Endodermal cell (in vitro differentiated cells): Measurements from ENCODE around the gene BEND7. TPM values are rescaled to one million over a fixed set of nuclear protein-coding genes. Genes with fewer than 3 reads are reported as not detected.

Experiments
- DNase-seq: peaks from one replicate; pipeline ENCODE4 v3.0.0-alpha.2; 2017
- H3K27ac ChIP-seq: 2 replicates; pipeline ENCODE4 v1.5.1; 2013; ENCODE audit warnings: mild to moderate bottlenecking, low read depth, low read length, moderate library complexity
- H3K27me3 ChIP-seq: 2 replicates; pipeline ENCODE4 v1.6.1; 2013; ENCODE audit warnings: mild to moderate bottlenecking, low read length, moderate library complexity; ENCODE audit not compliant: insufficient read depth, control insufficient read depth, poor library complexity, severe bottlenecking
- H3K36me3 ChIP-seq: 2 replicates; pipeline ENCODE4 v1.7.0; 2013; ENCODE audit warnings: mild to moderate bottlenecking, low read length, moderate library complexity; ENCODE audit not compliant: control insufficient read depth, insufficient read depth
- H3K4me1 ChIP-seq: one replicate; pipeline ENCODE4 v1.7.0; 2013; ENCODE audit warnings: low read length; ENCODE audit not compliant: control insufficient read depth, insufficient read depth
- H3K4me3 ChIP-seq: 2 replicates; pipeline ENCODE4 v1.5.1; 2013; ENCODE audit warnings: mild to moderate bottlenecking, low read length, moderate library complexity
- H3K9ac ChIP-seq: 2 replicates; pipeline ENCODE4 v1.6.1; 2013; ENCODE audit warnings: mild to moderate bottlenecking, low read length, moderate library complexity; ENCODE audit not compliant: poor library complexity, severe bottlenecking; ENCODE audit errors: extremely low read depth
- H3K9me3 ChIP-seq: 2 replicates; pipeline ENCODE4 v1.6.1; 2013; ENCODE audit warnings: mild to moderate bottlenecking, low read length, moderate library complexity; ENCODE audit not compliant: control insufficient read depth
- H3K27ac Mint-ChIP-seq: 2 replicates; pipeline ENCODE4 v1.8.0; 2020; ENCODE audit warnings: mixed read lengths
- H3K27me3 Mint-ChIP-seq: 2 replicates; pipeline ENCODE4 v1.8.0; 2021; ENCODE audit warnings: mild to moderate bottlenecking, mixed read lengths; ENCODE audit not compliant: insufficient read depth
- H3K36me3 Mint-ChIP-seq: 2 replicates; pipeline ENCODE4 v1.8.0; 2020; ENCODE audit warnings: low read depth, mixed read lengths
- H3K4me1 Mint-ChIP-seq: 2 replicates; pipeline ENCODE4 v1.8.0; 2020; ENCODE audit warnings: mixed read lengths
- H3K4me3 Mint-ChIP-seq: 2 replicates; pipeline ENCODE4 v1.8.0; 2020; ENCODE audit warnings: mild to moderate bottlenecking, moderate library complexity, mixed read lengths
- H3K9me3 Mint-ChIP-seq: 2 replicates; pipeline ENCODE4 v1.8.0; 2020; ENCODE audit warnings: mild to moderate bottlenecking, mixed read lengths
- CTCF ChIP-seq: fragments of 200-600 bp; sonication (generic); conservative IDR thresholded peaks from 2 replicates; pipeline ENCODE4 v1.5.0; 2021; ENCODE audit warnings: antibody characterized with exemption, mild to moderate bottlenecking
- WGBS, 2 experiments: methylation state at CpG; one replicate each; pipeline versions ENCODE4 v1.1.5 to v1.1.7; 2013; ENCODE audit warnings: missing lambda C conversion rate in 2 of 2, mixed read lengths in 1 of 2; ENCODE audit not compliant: insufficient coverage in 1 of 2, insufficient read length in 1 of 2; 5-methylcytosine and 5-hydroxymethylcytosine counted together
- total RNA-seq, 2 donors: library from RNA; stranded (reverse); fragmentation: NEBNext Ultra II Directional in 1 of 2; extraction: Animal tissue kit (Norgen Biotek cat#: 25700) in 1 of 2; gene quantifications; 2 replicates in 1 of 2; 3 replicates in 1 of 2; pipeline ENCODE4 v1.2.1, GENCODE V29; 2021

BEND7 gene
- total RNA-seq, 2 donors from 2014 or later: 5.3 to 5.7 TPM

DNA sequence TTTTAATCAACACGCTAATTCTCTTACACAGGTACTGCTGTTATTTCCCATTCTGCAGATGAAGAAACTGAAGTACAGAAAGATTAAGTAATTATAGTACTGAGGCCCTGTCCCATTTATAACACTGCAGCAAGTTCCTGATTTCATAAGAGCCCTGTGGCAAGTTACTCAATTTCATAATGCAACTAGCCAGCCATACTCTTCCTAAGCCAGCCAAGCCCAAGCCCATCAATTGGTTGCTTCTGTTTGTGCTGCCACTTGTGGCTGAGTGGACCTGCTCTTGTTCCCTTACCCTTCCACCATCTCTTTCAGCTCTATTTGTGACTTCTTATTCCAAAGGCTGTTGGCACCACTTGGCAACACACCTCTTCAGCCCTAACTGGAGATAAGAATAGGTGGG lies 38.2 kb upstream of the BEND7 start:
- H3K36me3 Mint-ChIP-seq: no peaks in the 10 kb centered on the region
- Histone ChIP-seq H3K9me3 (peaks cover 20% of the 10 kb centered on the region), H3K36me3 (no peaks in the 10 kb centered on the region), H3K4me3 (no peak overlapping the region), H3K27me3 (no peaks in the 10 kb centered on the region), H3K27ac (no peak overlapping the region), H3K9ac (no peak overlapping the region), H3K4me1 (no peaks in the 10 kb centered on the region)
- H3K4me3 Mint-ChIP-seq: no peak overlapping the region
- no peak for DNase-seq
- WGBS, 2 experiments: 100% methylated on average over 1 of the region's 1 CpG; no CpG with 5 or more reads in 1 of the 2 experiments
- H3K27ac Mint-ChIP-seq: no peak overlapping the region
- H3K4me1 Mint-ChIP-seq: no peaks in the 10 kb centered on the region
- H3K27me3 Mint-ChIP-seq: peaks cover 16% of the 10 kb centered on the region
- no peak for TF ChIP-seq CTCF
- H3K9me3 Mint-ChIP-seq: peaks cover 31% of the 10 kb centered on the region

DNA sequence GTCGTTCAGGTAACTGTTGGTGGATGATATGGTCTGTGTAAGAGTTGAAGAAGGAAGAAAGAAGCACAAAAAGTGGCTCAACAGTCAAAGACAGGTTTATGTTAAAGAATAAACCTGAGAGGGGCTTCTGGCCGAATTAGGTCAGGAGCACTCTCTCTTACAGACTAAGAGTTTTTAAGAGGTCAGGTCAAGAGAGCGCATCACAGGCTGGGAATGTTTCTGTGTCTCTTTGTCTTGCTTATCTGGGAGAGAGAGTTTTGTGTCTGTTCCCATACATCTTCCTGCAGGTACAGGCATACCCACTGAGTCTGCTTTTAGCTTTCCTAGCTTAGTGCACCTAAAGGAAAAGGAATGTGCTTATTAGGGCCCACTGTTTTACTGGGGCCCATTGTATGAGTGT lies 35.8 kb upstream of the BEND7 start:
- no peak for DNase-seq
- 58 to 72% methylated on average over 2 to 3 of the region's 3 CpGs for WGBS, 2 experiments
- Mint-ChIP-seq H3K27ac (no peak overlapping the region), H3K36me3 (no peaks in the 10 kb centered on the region), H3K9me3 (peaks cover 31% of the 10 kb centered on the region), H3K27me3 (peaks cover 11% of the 10 kb centered on the region), H3K4me1 (no peaks in the 10 kb centered on the region), H3K4me3 (no peak overlapping the region)
- H3K27me3 ChIP-seq: no peaks in the 10 kb centered on the region
- no peak overlapping the region for H3K9ac ChIP-seq
- H3K4me3 ChIP-seq: no peak overlapping the region
- TF ChIP-seq CTCF: no peak
- H3K27ac ChIP-seq: no peak overlapping the region
- H3K36me3 ChIP-seq: no peaks in the 10 kb centered on the region
- no peaks in the 10 kb centered on the region for H3K4me1 ChIP-seq
- H3K9me3 ChIP-seq: peaks cover 20% of the 10 kb centered on the region

GRCh38 chr10:13563481-13564445 lies 34.9 kb upstream of the BEND7 start:
- no peak overlapping the region for H3K27ac Mint-ChIP-seq
- H3K9me3 Mint-ChIP-seq: peaks cover 31% of the 10 kb centered on the region
- H3K36me3 Mint-ChIP-seq: no peaks in the 10 kb centered on the region
- H3K9me3 ChIP-seq: peaks cover 20% of the 10 kb centered on the region
- no peaks in the 10 kb centered on the region for H3K4me1 ChIP-seq
- H3K27ac ChIP-seq: no peak overlapping the region
- no peaks in the 10 kb centered on the region for H3K36me3 ChIP-seq
- no peak for TF ChIP-seq CTCF
- no peak overlapping the region for H3K9ac ChIP-seq
- H3K27me3 ChIP-seq: no peaks in the 10 kb centered on the region
- H3K27me3 Mint-ChIP-seq: peaks cover 10% of the 10 kb centered on the region
- no peak overlapping the region for H3K4me3 ChIP-seq
- DNase-seq: no peak
- H3K4me1 Mint-ChIP-seq: no peaks in the 10 kb centered on the region
- WGBS, 2 experiments: 91 to 94% methylated on average over 9 to 11 of the region's 11 CpGs
- H3K4me3 Mint-ChIP-seq: no peak overlapping the region
